HUES48 (cell line): Measurements from ENCODE around the gene SYT12.

Experiments used
- H3K27ac ChIP-seq: one replicate; pipeline ENCODE4 v1.7.0; 2013; ENCODE audit warnings: low read depth, low read length, inconsistent platforms
- H3K27me3 ChIP-seq: 2 replicates; pipeline ENCODE4 v1.6.1; 2013; ENCODE audit warnings: mild to moderate bottlenecking, low read length; ENCODE audit not compliant: control insufficient read depth, insufficient read depth
- H3K36me3 ChIP-seq: 2 replicates; pipeline ENCODE4 v1.6.1; 2013; ENCODE audit warnings: low read length; ENCODE audit not compliant: control insufficient read depth, insufficient read depth
- H3K4me1 ChIP-seq: 2 replicates; pipeline ENCODE4 v1.6.1; 2013; ENCODE audit warnings: mild to moderate bottlenecking, low read length; ENCODE audit not compliant: control insufficient read depth, insufficient read depth
- H3K4me3 ChIP-seq: 2 replicates; pipeline ENCODE4 v1.5.1; 2013; ENCODE audit warnings: mild to moderate bottlenecking, low read depth, low read length
- H3K9ac ChIP-seq: 2 replicates; pipeline ENCODE4 v1.6.1; 2013; ENCODE audit warnings: mild to moderate bottlenecking, low read depth, low read length, moderate library complexity
- H3K9me3 ChIP-seq: 2 replicates; pipeline ENCODE4 v1.6.1; 2013; ENCODE audit warnings: low read length; ENCODE audit not compliant: control insufficient read depth, insufficient read depth

The SYT12 gene

DNA sequence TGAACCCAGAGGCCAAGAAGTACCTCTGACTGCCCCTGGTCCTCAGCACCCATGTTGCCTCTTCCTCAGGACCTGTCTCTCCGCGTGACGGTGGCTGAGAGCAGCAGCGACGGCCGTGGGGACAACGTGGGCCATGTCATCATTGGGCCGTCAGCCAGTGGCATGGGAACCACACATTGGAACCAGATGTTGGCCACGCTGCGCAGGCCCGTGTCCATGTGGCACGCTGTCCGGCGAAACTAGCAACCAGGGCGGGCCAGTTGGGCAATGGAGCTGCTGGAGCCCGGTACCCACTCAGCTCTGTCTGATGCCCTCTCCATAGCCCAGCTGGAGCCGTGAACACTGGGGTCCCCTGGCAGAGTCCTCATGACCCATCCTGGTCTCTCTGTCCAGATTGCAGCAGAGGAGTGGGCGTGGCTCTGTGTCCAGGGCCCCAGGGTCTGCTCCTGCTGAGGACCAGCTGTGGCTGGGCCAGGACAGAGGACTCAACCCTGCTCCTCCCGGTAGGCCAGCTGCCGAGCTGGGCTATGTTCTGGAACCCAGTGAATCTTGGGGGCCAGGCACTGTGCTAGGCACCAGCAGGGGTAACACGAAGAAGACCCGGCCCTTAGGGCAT, 25.7 kb downstream of the SYT12 start:
- no peaks in the 10 kb centered on the region for H3K4me1 ChIP-seq
- no peaks in the 10 kb centered on the region for H3K9me3 ChIP-seq
- no peak overlapping the region for H3K27ac ChIP-seq
- H3K4me3 ChIP-seq: no peak overlapping the region
- no peaks in the 10 kb centered on the region for H3K36me3 ChIP-seq
- H3K27me3 ChIP-seq: no peaks in the 10 kb centered on the region
- no peak overlapping the region for H3K9ac ChIP-seq

DNA sequence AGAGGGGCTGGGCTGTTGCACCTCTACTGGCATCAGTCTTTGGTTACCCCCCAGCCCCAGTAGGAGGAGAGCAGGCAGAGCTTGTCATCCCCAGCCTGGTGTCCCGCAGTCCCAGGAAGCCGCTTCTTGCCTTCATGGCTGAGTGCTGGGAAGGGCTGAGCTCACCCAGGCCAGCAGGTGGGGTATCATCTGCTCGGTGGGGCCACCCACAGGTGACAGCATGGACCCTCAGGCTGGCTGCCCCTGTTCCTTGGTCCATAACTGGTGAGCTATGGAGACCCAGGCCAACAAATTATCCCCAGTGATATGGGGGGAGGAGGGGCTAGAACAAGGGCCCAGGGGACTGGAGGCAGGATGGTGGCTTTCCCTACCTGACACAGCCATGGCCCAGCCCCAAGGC, 27.2 kb downstream of the SYT12 start:
- Histone ChIP-seq H3K4me1 (peaks cover 5% of the 10 kb centered on the region; the same call in 1 of the 2 replicates), H3K36me3 (no peaks in the 10 kb centered on the region), H3K27me3 (no peaks in the 10 kb centered on the region), H3K9me3 (no peaks in the 10 kb centered on the region), H3K9ac (no peak overlapping the region), H3K4me3 (no peak overlapping the region), H3K27ac (no peak overlapping the region)

DNA sequence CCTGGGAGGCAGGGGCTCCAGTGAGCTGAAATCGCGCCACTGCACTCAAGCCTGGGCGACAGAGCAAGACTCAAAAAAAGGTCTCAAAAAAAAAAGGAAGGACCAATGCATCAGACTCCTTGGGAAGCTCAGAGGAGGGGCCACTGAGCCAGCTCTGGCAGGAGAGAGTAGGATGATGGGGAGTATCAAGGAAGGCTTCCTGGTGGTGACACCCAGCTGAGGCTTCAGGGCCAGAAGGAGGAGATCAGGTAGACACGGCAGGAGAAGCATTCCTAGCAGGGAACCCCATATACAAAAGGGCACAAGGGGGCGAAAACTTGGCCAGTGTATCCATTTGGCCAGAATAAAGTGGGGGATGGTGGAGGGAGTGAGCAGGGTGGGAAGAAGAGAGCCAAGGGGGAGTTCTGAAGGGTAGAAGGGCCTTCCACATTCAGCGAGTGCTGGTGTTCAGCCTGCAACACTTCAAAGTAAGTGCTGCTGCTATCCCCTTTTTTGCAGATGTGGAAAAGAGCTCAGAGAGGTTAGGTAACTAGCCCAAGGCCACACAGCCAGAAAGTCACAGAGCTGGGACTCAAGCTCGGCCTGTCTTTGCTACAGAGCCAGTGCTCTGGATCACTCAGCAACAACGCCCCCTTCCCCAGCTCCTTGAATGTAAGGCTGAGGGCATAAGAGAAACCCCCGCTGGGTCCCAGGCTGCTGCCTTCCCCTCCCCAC, 28.4 kb downstream of the SYT12 start:
- Histone ChIP-seq H3K9me3 (no peaks in the 10 kb centered on the region), H3K27ac (no peak overlapping the region), H3K9ac (no peak overlapping the region), H3K4me1 (peaks cover 16% of the 10 kb centered on the region), H3K4me3 (no peak overlapping the region), H3K27me3 (no peaks in the 10 kb centered on the region), H3K36me3 (no peaks in the 10 kb centered on the region)

DNA sequence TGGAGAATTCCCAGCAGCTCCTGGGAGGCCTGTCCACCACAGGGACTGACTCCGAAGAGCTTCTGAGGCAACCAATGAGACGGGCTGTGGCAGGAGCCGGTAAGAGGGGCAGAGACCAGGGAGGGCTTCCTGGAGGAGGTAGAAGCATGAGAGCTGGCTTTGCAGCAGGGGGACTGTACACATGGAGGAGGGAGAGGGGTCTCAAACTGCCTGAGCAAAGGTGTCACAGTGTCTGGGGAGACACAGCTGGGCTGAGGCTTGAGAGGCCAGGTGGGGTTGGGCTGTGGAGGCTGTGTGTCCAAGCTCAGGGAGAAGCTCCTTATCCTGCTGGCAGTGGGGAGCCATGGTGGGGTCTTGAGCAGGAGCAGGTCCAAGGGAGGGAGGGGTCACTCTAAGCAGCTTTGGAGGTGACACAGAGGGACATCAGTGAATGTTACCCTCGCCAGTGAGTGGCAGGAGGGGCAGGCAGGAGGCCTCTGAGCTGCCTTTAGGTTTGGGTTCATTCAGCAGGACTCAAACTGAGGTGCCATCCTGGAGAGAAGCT, 29.1 kb downstream of the SYT12 start:
- Histone ChIP-seq H3K9me3 (no peaks in the 10 kb centered on the region), H3K4me1 (peaks cover 20% of the 10 kb centered on the region), H3K27ac (no peak overlapping the region), H3K27me3 (no peaks in the 10 kb centered on the region), H3K36me3 (no peaks in the 10 kb centered on the region), H3K9ac (no peak overlapping the region), H3K4me3 (no peak overlapping the region)

DNA sequence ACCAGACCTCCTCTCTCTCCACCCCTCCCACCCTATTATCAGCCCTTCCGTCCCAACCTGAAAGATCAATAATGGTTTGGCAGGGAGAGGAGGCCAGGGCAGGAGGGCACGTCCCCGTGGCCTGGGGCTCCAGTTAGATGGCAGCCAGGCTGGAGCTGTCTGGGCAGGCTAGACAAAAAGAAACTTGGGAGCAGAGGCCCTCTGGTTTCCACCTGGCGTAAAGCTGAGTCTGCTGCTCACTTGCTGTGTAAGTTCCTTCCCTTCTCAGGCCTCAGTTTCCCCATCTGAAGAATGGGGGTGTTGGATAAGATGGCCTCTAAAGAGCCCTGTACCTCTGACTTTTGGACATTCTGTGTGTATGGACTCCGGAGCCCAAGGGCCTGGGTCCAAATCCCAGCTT, 30.0 kb downstream of the SYT12 start:
- no peak overlapping the region for H3K9ac ChIP-seq
- no peaks in the 10 kb centered on the region for H3K27me3 ChIP-seq
- no peak overlapping the region for H3K4me3 ChIP-seq
- H3K9me3 ChIP-seq: no peaks in the 10 kb centered on the region
- no peaks in the 10 kb centered on the region for H3K36me3 ChIP-seq
- H3K4me1 ChIP-seq: peaks cover 23% of the 10 kb centered on the region
- no peak overlapping the region for H3K27ac ChIP-seq

DNA sequence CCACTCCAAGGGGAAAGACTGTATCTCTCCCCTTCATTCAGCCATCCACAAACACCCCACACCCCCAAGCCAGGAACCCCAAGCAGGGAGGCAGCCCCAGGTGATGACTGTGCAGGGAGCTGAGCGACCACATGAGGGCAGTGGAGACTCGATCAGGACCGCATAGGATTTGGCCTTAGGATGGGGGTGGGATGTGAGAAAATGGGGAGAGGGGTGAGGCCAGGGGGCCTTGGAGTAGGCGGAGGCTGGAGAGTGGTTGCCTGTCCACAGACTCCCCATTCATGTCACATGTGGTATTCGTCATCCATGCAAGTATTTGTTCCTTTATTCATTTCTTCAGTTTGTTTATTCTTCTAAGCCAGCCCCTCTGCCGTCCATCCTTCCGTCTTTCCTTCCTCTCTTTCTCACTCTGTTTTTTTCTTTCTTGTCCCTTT, 31.0 kb downstream of the SYT12 start:
- Histone ChIP-seq H3K9me3 (no peaks in the 10 kb centered on the region), H3K27me3 (no peaks in the 10 kb centered on the region), H3K36me3 (no peaks in the 10 kb centered on the region), H3K4me3 (no peak overlapping the region), H3K9ac (no peak overlapping the region), H3K4me1 (peaks cover 23% of the 10 kb centered on the region), H3K27ac (peak overlapping the region; percentile 40)

DNA sequence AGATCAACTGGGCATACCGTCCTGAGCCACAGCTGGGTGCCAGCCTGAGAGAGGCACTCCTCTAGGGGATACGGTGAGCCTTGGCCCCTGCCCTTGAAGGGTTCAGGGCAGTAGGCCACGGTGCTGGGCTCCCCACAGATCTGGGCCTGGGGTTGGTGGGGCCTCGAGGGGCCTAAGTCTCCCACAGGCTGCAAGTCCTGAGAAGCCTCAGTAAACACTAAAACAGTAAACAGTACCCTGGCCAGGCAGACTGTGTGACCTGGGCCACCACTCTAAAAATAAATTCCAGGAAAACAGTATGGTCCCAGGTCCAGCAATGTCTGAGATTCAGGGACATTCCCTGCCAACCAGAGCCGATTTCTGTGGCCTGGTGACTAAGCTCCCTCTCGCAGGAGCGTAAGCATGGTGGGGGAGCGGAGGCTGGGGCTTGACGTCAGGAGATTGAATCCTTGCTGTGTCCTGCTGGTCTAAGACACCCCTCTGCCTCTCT, 31.5 kb downstream of the SYT12 start:
- Histone ChIP-seq H3K4me1 (peaks cover 23% of the 10 kb centered on the region), H3K9me3 (no peaks in the 10 kb centered on the region), H3K4me3 (no peak overlapping the region), H3K27me3 (no peaks in the 10 kb centered on the region), H3K27ac (peak overlapping the region; percentile 40), H3K9ac (no peak overlapping the region), H3K36me3 (no peaks in the 10 kb centered on the region)

DNA sequence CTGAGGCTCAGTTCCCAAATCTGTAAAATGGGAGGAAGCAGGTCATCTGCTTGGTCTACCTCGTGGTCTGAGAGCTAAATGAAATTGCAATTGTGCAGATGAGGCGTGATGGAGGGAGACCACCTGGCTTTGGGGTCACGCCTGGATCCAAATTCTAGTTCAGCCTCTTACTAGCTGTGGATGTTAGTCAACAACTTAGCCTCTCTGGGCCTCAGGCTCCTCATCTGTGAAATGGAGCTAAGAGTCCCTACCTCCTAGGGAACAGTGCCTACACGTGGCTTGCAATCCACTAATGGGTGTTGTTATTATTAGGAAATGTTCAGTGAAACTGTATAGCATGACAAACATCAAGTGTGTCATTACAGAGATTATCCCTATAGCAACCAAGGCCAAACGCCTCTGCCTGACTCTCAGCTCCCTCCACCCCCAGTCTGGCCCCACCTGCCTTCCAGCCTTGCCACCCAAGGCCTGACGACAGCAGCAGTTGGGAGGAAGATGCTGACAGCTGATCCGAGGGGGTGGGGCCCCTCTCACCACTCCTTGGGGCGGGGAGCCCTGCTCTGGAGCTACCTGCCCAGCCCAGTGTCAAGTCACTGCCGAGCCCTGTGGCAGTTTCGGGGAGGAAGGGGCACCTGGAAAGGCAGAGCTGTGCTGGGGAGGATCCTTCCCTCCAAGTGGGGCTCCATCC, 32.0 kb downstream of the SYT12 start:
- no peak overlapping the region for H3K4me3 ChIP-seq
- no peaks in the 10 kb centered on the region for H3K27me3 ChIP-seq
- peaks cover 23% of the 10 kb centered on the region for H3K4me1 ChIP-seq
- H3K36me3 ChIP-seq: no peaks in the 10 kb centered on the region
- H3K9ac ChIP-seq: no peak overlapping the region
- H3K27ac ChIP-seq: peak overlapping the region; percentile 40
- H3K9me3 ChIP-seq: no peaks in the 10 kb centered on the region

DNA sequence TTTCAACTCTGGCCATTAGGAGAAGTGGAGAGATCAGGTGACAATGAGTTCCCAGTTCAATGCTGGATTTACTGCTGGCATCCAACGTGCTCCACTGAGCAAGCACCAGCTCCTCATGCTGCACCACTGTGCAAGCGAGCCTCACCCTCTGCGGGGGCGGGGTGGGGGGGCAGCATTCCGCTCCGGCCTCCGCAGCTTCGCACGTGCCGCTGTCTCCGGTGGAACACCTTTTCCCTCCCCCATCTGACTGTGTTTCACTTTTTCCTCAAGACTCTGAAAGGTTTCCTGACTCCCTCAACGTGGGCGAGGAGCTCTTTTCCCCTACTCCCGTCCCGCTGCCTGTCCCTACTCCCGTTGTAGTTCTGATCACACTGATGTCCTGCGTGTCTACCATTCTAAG, 32.9 kb downstream of the SYT12 start:
- Histone ChIP-seq H3K4me1 (peaks cover 23% of the 10 kb centered on the region), H3K4me3 (peak overlapping the region; percentile 67), H3K9ac (no peak overlapping the region), H3K27me3 (no peaks in the 10 kb centered on the region), H3K36me3 (no peaks in the 10 kb centered on the region), H3K27ac (no peak overlapping the region), H3K9me3 (no peaks in the 10 kb centered on the region)

DNA sequence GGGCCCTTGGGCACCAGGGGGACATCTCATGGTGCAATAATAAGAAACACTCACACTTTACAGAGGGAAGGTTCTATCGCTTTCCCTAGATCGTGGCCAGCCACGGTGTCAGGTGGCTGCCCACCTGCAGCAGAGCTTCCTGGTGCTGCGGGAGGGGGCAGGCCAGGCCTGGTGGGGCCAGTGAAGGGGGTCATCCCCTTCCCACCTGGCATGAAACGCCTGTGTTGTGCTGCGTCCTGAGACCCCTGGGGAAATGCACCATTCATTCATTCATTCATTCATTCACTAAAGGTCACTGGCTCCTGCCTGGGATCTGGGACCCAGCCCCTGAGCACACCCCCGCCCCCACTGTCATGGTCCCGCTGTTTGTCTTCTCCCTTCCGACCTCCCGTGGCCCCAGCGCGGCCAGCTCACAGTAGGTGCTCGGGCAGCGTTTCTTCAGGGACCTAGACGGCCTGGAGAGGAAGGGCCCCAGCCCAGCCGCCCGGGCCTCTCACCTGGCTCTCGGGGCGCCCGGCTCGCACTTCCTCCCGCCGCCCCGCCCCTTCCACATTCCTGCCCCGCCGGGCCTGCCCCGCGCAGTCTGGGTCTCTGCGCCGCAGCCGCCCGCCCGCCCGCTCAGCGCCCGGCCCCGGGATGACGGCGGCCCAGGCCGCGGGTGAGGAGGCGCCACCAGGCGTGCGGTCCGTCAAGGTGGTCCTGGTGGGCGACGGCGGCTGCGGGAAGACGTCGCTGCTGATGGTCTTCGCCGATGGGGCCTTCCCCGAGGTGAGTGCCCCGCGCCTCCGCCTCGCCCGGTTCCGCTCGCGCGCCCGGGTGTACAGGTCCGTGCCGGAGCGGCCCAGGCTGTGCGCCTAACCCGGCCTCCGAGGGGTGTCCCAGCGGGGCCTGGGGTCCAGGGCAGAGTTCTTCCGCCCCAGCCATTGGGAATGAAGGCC, 33.6 kb downstream of the SYT12 start, which contains the start of gene RHOD:
RHOD (plus strand) TSS at position 581 of the 938 bp plus-strand sequence; CDS start at position 637, 56 bp downstream.
- H3K9ac ChIP-seq: no peak within 1 kb of the TSS; the same call in 1 of the 2 replicates
- peaks cover 23% of the 10 kb centered on the region for H3K4me1 ChIP-seq
- peak within 1 kb of the TSS; percentile 5 for H3K27ac ChIP-seq

More for the DNA sequence above, 33.6 kb downstream of the SYT12 start, which contains the start of gene RHOD:
- Histone ChIP-seq H3K4me3 (peak within 1 kb of the TSS; percentile 67), H3K27me3 (no peaks in the 10 kb centered on the region), H3K36me3 (no peaks in the 10 kb centered on the region), H3K9me3 (no peaks in the 10 kb centered on the region)
